HepG2 (cell line): ENCODE results near the gene CENPW. TPM values are rescaled to one million over a fixed set of nuclear protein-coding genes. Genes with fewer than 3 reads are reported as not detected.

ENCODE experiments used
- ATAD3A ChIP-seq: sonication (generic); formaldehyde crosslinking; IDR thresholded peaks from 2 replicates; pipeline ENCODE4 v1.4.0; 2020; ENCODE audit warnings: missing genetic modification reagents
- BRF2 ChIP-seq: sonication (generic); formaldehyde crosslinking; IDR thresholded peaks from 2 replicates; pipeline ENCODE4 v1.8.1; 2022; ENCODE audit warnings: mild to moderate bottlenecking, missing genetic modification reagents
- CEBPG ChIP-seq: IDR thresholded peaks from 2 replicates; pipeline ENCODE4 v1.6.1; 2016
- ETV6 ChIP-seq: sonication (generic); formaldehyde crosslinking; conservative IDR thresholded peaks from 2 replicates; pipeline ENCODE4 v1.4.0; 2020; ENCODE audit warnings: missing genetic modification reagents
- GTF2F1 ChIP-seq: fragments of 150-350 bp; IDR thresholded peaks from 2 replicates; pipeline ENCODE4 v1.6.1; 2014; ENCODE audit warnings: low read length
- HCFC1 ChIP-seq: fragments of 150-350 bp; IDR thresholded peaks from 2 replicates; pipeline ENCODE4 v1.6.1; 2014; ENCODE audit warnings: low read depth, low read length
- HDAC1 ChIP-seq: sonication (generic); formaldehyde crosslinking; IDR thresholded peaks from 2 replicates; pipeline ENCODE4 v1.5.1; 2020; ENCODE audit warnings: mild to moderate bottlenecking, missing genetic modification reagents
- HHEX ChIP-seq: IDR thresholded peaks from 2 replicates; pipeline ENCODE4 v1.6.1; 2016; ENCODE audit warnings: control low read depth
- HIVEP1 ChIP-seq: sonication (generic); formaldehyde crosslinking; IDR thresholded peaks from 2 replicates; pipeline ENCODE4 v1.4.0; 2020; ENCODE audit warnings: mild to moderate bottlenecking, missing genetic modification reagents
- POGK ChIP-seq: sonication (generic); formaldehyde crosslinking; conservative IDR thresholded peaks from 2 replicates; pipeline ENCODE4 v1.8.0; 2022; ENCODE audit warnings: mild to moderate bottlenecking, moderate library complexity, missing genetic modification reagents
- PPARG ChIP-seq: conservative IDR thresholded peaks from 2 replicates; pipeline ENCODE4 v1.6.1; 2016; ENCODE audit warnings: missing biosample characterization, missing genetic modification reagents
- RXRB ChIP-seq: IDR thresholded peaks from 2 replicates; pipeline ENCODE4 v1.6.1; 2016; ENCODE audit warnings: borderline replicate concordance, missing genetic modification reagents, missing compliant biosample characterization
- THAP8 ChIP-seq: sonication (generic); formaldehyde crosslinking; IDR thresholded peaks from 2 replicates; pipeline ENCODE4 v1.5.1; 2020; ENCODE audit warnings: missing genetic modification reagents, mild to moderate bottlenecking, borderline replicate concordance
- THYN1 ChIP-seq: sonication (generic); formaldehyde crosslinking; IDR thresholded peaks from 2 replicates; pipeline ENCODE4 v1.8.1; 2023; ENCODE audit warnings: low read depth, mild to moderate bottlenecking, moderate library complexity, missing genetic modification reagents, borderline replicate concordance
- ZBTB43 ChIP-seq: sonication (generic); formaldehyde crosslinking; conservative IDR thresholded peaks from 2 replicates; pipeline ENCODE4 v1.4.0; 2020; ENCODE audit warnings: missing genetic modification reagents
- ZNF441 ChIP-seq: sonication (generic); formaldehyde crosslinking; IDR thresholded peaks from 2 replicates; pipeline ENCODE4 v1.7.0; 2021; ENCODE audit warnings: missing genetic modification reagents, borderline replicate concordance
- ZNF577 ChIP-seq: sonication (generic); formaldehyde crosslinking; IDR thresholded peaks from 2 replicates; pipeline ENCODE4 v1.4.0; 2020; ENCODE audit warnings: mild to moderate bottlenecking, low read depth, missing genetic modification reagents, borderline replicate concordance
- ZNF678 ChIP-seq: sonication (generic); formaldehyde crosslinking; IDR thresholded peaks from 2 replicates; pipeline ENCODE4 v1.4.0; 2020; ENCODE audit warnings: mild to moderate bottlenecking, missing genetic modification reagents
- ZNF782 ChIP-seq: sonication (generic); formaldehyde crosslinking; IDR thresholded peaks from 2 replicates; pipeline ENCODE4 v1.4.0; 2020; ENCODE audit warnings: missing genetic modification reagents, mild to moderate bottlenecking, borderline replicate concordance
- ZSCAN20 ChIP-seq: sonication (generic); formaldehyde crosslinking; IDR thresholded peaks from 2 replicates; pipeline ENCODE4 v1.4.0; 2020; ENCODE audit warnings: missing genetic modification reagents, mild to moderate bottlenecking, borderline replicate concordance
- polyA plus RNA-seq, 8 experiments: library from polyadenylated mRNA; depleted of rRNA in 3 of 8; stranded (reverse) in 7 of 8; unstranded in 1 of 8; fragments of >200 nt; fragmentation: Illumina TruSeq in 4 of 8; extraction: Trizol in 4 of 8; gene quantifications; 2 replicates each; pipeline versions ENCODE4 v1.2.1 to v1.2.3, GENCODE V29; 2011 to 2016; ENCODE audit warnings: low read depth in 4 of 8, missing spikeins in 1 of 8, mixed read lengths in 1 of 8; ENCODE audit not compliant: insufficient read depth in 1 of 8
- total RNA-seq, 5 experiments: library from RNA; depleted of rRNA; stranded (reverse); fragments of >200 nt; fragmentation: Illumina TruSeq; extraction: Trizol; gene quantifications; 2 replicates each; pipeline ENCODE4 v1.2.3, GENCODE V29; 2016; ENCODE audit warnings: low read depth in 1 of 5

The CENPW gene
- total and polyA plus RNA-seq, 2 of the 13 experiments (the other 11 are each of a cell fraction or from before 2014, with no cell fraction given): 8.6 to 94.7 TPM

- TF ChIP-seq HIVEP1 (CRISPR knock-in tag) (0 out of 2 replicates have a peak, but pooled peaks have one; percentile 72), ZBTB43 (CRISPR knock-in tag) (no peak; the same call in 1 of the 2 replicates), ZNF678 (CRISPR knock-in tag) (no peak), RXRB (peak; percentile 48; the same call in 1 of the 2 replicates), ZSCAN20 (CRISPR knock-in tag) (peak; percentile 86), CEBPG (CRISPR knock-in tag) (no peak), GTF2F1 (no peak), ZNF441 (CRISPR knock-in tag) (peak; percentile 76; the same call in 1 of the 2 replicates), HDAC1 (CRISPR knock-in tag) (peak; percentile 100), BRF2 (CRISPR knock-in tag) (no peak), ATAD3A (CRISPR knock-in tag) (no peak), THYN1 (CRISPR knock-in tag) (no peak), ZNF782 (CRISPR knock-in tag) (peak; percentile 60; the same call in 1 of the 2 replicates), POGK (CRISPR knock-in tag) (peak; percentile 69; the same call in 1 of the 2 replicates), PPARG (CRISPR knock-in tag) (no peak), THAP8 (no peak), ZNF577 (CRISPR knock-in tag) (no peak), ETV6 (CRISPR knock-in tag) (no peak), HCFC1 (peak; percentile 64), HHEX (CRISPR knock-in tag) (no peak)
Observed at GRCh38 chr6:126339796-126340609, at the start of gene CENPW (continued).
